ENCODE measurements around the gene COL2A1.
"Not testable (repeated sequence)": the region's sequence is repeated elsewhere in the genome, so short reads cannot be mapped to it uniquely, and the experiment has no call there.

The COL2A1 gene

DNA sequence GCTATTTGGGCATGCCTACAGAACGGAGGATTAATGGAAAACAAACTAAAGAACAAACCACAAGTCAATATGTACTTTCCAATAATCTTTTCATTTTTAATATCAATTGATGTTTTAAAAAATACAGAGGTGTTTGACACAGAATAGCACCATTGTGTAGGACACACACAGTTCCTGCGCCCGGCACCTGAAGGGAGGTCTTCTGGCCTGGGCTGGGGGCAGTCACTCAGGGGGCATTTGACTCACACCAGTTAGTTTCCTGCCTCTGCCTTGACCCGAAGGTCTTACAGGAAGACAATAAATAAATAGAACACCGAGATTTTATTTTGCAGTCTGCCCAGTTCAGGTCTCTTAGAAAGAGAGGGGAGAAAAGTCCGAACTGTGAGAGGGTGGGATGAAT, 31.4 kb downstream of the COL2A1 start:
- H3K27ac Mint-ChIP-seq = no peak overlapping the region
- H3K4me3 Mint-ChIP-seq = no peak overlapping the region
- H3K27me3 Mint-ChIP-seq (ENCODE audit: low read depth) = peaks cover 5% of the 10 kb centered on the region
- H3K9me3 Mint-ChIP-seq = no peaks in the 10 kb centered on the region
- H3K4me1 Mint-ChIP-seq (ENCODE audit: low read depth) = no peaks in the 10 kb centered on the region
- peaks cover 9% of the 10 kb centered on the region for H3K36me3 Mint-ChIP-seq (ENCODE audit: low read depth)

DNA sequence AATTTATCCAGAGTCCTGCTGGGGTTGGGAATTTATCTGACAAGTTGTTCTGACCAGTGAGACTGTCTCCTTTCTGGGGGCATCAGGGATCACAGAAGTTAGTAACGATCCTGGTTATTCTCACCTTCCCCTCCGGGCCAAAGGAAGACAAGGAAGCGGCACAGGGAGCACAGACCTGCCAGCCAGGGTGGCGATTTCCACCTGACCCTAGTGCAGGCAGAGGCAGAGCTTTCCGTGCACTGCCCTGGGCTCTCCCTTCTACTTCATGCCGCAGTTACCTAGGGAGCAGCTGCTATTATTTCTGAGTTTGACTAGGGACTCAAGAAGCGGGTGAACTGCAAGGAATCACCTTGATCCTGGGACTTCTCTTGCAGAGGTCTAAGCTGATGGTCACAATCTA, 33.4 kb downstream of the COL2A1 start:
- Mint-ChIP-seq H3K4me1 (ENCODE audit: low read depth) (peaks cover 13% of the 10 kb centered on the region), H3K4me3 (no peak overlapping the region), H3K27me3 (ENCODE audit: low read depth) (no peaks in the 10 kb centered on the region), H3K9me3 (no peaks in the 10 kb centered on the region), H3K27ac (no peak overlapping the region), H3K36me3 (ENCODE audit: low read depth) (peaks cover 26% of the 10 kb centered on the region)

DNA sequence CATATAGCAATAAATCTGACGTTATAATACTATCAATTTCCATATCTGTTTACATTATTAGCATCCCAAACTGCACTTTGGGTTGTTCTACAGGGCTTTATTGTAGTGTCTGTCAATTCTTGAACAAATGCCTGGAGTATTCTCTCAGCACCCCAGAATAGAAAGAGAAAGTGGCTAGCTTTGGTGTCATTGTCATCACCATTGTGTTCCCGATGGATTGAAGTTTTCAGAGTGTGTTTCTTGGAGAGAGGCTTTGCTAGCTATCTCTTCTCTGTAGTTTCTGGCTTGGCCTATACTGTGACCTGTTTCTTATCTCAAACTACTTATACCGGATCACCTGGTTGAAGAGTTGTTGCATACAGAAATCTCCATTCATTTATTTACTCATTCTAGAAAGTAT, 34.4 kb downstream of the COL2A1 start:
- H3K27ac Mint-ChIP-seq = no peak overlapping the region
- H3K9me3 Mint-ChIP-seq = no peaks in the 10 kb centered on the region
- H3K36me3 Mint-ChIP-seq (ENCODE audit: low read depth) = peaks cover 32% of the 10 kb centered on the region
- H3K4me3 Mint-ChIP-seq = no peak overlapping the region
- H3K27me3 Mint-ChIP-seq (ENCODE audit: low read depth) = no peaks in the 10 kb centered on the region
- peaks cover 22% of the 10 kb centered on the region for H3K4me1 Mint-ChIP-seq (ENCODE audit: low read depth)

DNA sequence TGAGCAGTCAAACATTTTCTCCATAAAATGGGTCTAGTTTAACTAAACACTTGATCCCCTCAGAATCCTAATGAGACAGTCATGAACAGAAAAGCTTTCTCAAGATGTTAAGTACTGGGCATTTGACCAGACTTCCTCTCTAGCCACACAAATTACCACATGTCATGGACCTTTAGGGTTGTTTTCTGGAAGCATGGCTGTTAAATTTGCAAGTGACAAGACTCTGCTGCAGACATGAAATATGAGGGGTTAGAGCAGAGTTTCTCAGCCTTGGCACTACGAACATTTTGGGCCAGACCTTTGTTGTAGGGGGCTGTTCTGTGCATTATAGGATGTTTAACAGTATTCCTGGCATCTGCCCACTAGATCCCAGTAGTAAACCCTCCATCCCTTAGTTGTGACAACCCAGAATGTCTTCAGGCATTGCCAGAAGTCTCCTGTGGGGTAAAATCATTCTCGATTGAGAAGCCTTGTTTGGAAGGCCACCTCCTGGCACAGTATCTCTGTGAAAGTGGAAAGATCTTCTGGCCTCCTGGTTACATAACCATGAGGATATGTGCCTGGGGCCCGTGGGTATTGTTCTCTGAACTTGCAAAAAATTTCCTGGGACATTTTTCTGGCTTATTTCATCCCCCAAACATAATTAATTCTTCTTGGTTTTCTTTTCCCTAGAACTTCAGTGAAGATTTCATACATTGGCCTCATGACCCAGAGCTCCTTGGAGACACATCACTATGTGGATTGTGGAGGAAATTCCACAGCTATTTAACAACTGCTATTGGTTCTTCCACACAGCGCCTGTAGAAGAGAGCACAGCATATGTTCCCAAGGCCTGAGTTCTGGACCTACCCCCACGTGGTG, 36.6 kb downstream of the COL2A1 start:
- Mint-ChIP-seq H3K4me1 (ENCODE audit: low read depth) (peaks cover 38% of the 10 kb centered on the region), H3K27me3 (ENCODE audit: low read depth) (peaks cover 5% of the 10 kb centered on the region), H3K4me3 (no peak overlapping the region), H3K9me3 (no peaks in the 10 kb centered on the region), H3K36me3 (ENCODE audit: low read depth) (peaks cover 41% of the 10 kb centered on the region), H3K27ac (no peak overlapping the region)

DNA sequence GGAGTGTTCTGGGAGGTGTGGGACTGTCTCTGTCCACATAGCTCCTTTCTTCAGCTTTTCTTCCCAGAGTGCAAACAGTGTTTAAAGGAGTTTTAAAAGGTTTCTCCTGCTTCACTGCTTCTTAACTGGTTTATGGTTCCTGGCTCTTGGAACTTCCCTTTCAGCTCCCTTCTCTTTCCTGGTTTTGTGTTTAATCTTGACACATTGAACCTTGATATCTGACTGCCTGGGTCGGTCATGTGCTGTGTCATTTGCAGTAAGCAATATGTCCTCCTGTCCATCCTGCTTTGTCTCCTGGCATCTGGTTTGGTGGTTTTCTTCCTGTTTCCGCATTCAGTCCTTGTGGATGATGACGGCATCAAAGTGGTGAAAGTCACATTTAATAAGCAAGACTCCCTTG, 38.7 kb downstream of the COL2A1 start:
- H3K4me3 Mint-ChIP-seq = peak overlapping the region; percentile 11
- peaks cover 38% of the 10 kb centered on the region for H3K4me1 Mint-ChIP-seq (ENCODE audit: low read depth)
- H3K27me3 Mint-ChIP-seq (ENCODE audit: low read depth) = peaks cover 24% of the 10 kb centered on the region
- no peaks in the 10 kb centered on the region for H3K9me3 Mint-ChIP-seq
- no peak overlapping the region for H3K27ac Mint-ChIP-seq
- peaks cover 38% of the 10 kb centered on the region for H3K36me3 Mint-ChIP-seq (ENCODE audit: low read depth)

DNA sequence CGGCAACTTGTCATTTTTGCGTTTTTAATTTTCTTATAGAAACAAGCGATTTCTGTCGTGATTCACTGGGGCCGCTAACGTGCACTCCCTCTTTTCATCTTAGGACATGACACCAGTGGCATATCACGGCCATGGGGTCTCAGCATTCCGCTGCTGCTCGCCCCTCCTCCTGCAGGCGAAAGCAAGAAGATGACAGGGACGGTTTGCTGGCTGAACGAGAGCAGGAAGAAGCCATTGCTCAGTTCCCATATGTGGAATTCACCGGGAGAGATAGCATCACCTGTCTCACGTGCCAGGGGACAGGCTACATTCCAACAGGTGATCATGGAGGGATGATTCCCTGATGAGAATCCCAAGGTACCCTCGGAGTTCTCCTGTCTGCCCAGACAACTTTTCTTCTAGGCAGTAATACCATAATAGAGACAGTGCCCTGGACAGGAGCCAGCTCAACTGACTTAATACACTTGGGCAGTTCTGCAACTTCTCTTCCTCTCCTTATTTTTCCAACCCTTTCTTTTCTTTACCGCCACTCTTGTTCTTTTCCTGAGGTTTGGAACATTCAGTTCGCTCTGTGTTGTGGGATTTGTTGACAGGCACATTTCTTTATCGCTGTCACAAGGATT, 40.1 kb downstream of the COL2A1 start:
- Mint-ChIP-seq H3K9me3 (peaks cover 6% of the 10 kb centered on the region), H3K4me3 (peak overlapping the region; percentile 99), H3K4me1 (ENCODE audit: low read depth) (peaks cover 38% of the 10 kb centered on the region), H3K36me3 (ENCODE audit: low read depth) (peaks cover 38% of the 10 kb centered on the region), H3K27me3 (ENCODE audit: low read depth) (peaks cover 38% of the 10 kb centered on the region), H3K27ac (peak overlapping the region; percentile 47)

DNA sequence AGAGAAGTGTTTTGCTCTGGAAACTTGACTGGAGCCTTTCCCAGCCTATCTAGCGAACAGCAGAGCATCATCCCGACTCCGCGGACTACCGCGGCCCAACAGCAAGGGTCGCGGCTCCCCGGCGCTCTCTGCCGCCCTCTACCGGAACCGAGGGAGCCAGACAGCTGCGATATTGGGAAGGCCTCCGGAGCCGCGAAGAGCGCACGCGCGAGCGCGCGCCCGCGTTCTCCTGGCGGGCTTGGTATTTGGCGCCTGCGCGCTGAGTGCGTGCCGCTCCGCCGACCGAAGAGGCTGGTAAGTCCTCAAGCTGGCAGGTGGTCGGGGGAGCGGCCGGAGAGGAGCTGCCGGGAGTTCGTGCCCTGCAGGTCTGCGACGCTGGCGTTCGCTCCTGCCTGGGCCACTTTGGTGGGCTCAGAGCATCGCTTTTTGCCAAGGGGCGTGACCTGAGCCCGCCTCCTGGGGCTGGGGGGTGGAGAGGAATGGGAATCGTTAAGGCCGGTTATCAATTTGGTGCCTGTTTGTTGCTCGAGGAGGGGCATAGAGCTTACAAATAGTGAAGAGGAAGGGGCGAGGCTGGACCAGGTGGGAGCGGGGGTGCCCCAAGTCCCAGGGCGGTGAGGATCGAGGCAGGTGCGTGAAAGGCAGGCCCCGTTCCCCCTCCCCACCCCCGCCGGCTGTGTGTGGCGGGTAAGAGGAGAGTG, 40.8 kb downstream of the COL2A1 start, which contains the start of gene TMEM106C:
TSS of gene TMEM106C (plus strand) at position 257 of the 701 bp plus-strand sequence. CDS start 641 bp downstream, outside the sequence.
- H3K27me3 Mint-ChIP-seq (ENCODE audit: low read depth) = peaks cover 38% of the 10 kb centered on the region
- H3K27ac Mint-ChIP-seq = peak within 1 kb of the TSS; percentile 84
- peak within 1 kb of the TSS; percentile 99 for H3K4me3 Mint-ChIP-seq

DNA sequence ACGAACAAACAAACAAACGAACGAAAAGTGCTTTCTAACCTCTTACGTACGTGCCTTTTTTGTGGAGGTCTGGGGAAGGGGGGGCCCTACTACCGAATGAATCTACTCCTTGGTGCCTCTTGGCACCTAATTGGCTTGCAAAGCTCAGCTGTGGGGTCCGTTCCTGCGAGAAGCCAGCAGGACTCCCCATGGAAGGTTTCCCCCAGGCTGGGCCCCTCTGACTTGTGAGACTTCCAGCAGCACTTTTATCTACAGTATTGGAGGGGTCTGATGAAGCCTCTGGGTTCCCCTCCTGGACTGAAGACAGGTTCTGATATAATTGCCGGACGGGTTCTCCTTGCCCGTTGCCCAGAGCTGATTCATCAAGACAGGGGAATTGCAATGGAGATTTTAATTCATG, 42.1 kb downstream of the COL2A1 start:
- Mint-ChIP-seq H3K4me1 (ENCODE audit: low read depth) (peaks cover 36% of the 10 kb centered on the region), H3K9me3 (peaks cover 15% of the 10 kb centered on the region), H3K27ac (no peak overlapping the region), H3K36me3 (ENCODE audit: low read depth) (peaks cover 29% of the 10 kb centered on the region), H3K27me3 (ENCODE audit: low read depth) (peaks cover 38% of the 10 kb centered on the region), H3K4me3 (no peak overlapping the region)

More for the DNA sequence above, 40.8 kb downstream of the COL2A1 start, which contains the start of gene TMEM106C:
- Mint-ChIP-seq H3K9me3 (peaks cover 9% of the 10 kb centered on the region), H3K36me3 (ENCODE audit: low read depth) (peaks cover 33% of the 10 kb centered on the region), H3K4me1 (ENCODE audit: low read depth) (peaks cover 38% of the 10 kb centered on the region)

DNA sequence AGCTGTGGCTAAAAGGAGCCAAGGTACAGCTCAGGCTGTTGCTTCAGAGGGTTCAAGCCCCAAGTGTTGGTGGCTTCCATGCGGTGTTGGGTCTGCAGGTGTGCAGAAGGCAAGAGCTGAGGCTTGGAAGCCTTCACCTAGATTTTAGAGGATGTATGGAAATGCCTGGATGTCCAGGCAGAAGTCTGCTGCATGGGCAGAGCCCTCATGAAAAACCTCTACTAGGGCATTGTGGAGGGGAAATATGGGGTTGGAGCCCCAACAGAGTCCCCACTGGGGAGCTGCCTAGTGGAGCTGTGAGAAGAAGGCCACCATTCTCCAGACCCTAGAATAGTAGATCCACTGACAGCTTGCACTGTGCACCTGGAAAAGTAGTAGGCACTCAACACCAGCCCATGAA, 46.6 kb downstream of the COL2A1 start:
- not testable (repeated sequence) for H3K36me3 Mint-ChIP-seq (ENCODE audit: low read depth); H3K4me1 Mint-ChIP-seq (ENCODE audit: low read depth); H3K27ac Mint-ChIP-seq; H3K4me3 Mint-ChIP-seq
- Mint-ChIP-seq H3K27me3 (ENCODE audit: low read depth) (peaks cover 59% of the 10 kb centered on the region), H3K9me3 (peaks cover 15% of the 10 kb centered on the region)

DNA sequence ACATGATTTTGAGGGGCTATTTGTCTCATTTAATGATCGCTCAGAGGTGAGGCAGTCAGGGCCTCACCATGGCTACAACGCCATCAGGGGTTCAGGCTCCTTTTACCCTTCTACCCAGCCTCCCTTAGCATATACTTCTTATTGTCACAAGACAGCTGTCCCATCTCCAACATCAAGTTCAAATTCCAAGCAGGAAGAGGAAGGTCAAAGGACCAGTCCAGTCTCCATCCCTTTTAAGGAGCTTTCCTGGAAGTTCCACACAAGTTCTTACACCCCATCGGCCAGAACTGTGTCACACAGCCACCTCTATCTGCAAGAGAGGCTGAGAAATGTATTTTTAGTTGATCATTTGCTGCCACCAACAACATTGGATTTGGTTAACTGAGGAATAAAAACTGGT, 49.2 kb downstream of the COL2A1 start:
- Mint-ChIP-seq H3K36me3 (ENCODE audit: low read depth) (peaks cover 2% of the 10 kb centered on the region), H3K27me3 (ENCODE audit: low read depth) (peaks cover 36% of the 10 kb centered on the region), H3K9me3 (peaks cover 15% of the 10 kb centered on the region), H3K4me1 (ENCODE audit: low read depth) (peaks cover 4% of the 10 kb centered on the region), H3K27ac (no peak overlapping the region), H3K4me3 (no peak overlapping the region)

DNA sequence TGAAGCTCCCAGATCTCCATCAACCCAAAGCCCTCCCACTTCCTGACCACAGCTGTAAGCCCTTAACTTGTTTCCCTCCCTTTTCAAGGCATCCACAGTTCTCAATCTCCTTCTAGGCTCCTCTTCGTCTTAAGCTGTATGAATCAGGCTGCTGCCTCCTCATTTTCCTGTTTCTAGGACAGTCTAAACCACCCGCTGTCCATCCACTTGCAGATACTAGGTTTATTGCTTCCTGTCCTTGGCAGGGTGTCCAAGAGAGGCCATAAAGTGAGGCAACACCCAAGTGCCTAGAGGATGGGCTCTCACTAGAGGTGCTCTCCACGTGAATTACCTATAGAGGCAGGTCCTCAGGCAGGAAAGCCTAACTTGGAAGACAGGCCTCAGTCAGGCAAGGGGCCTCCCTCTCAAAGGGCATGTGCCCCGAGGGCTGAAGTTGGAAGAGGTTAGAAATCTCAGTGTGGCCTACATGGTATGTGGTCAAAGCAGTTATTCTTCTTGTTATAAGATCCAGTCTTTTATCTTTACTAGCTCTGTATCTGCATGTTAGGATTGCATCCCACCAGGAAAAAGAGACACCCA, 49.7 kb downstream of the COL2A1 start:
- H3K4me3 Mint-ChIP-seq = no peak overlapping the region
- H3K4me1 Mint-ChIP-seq (ENCODE audit: low read depth) = peaks cover 6% of the 10 kb centered on the region
- H3K27ac Mint-ChIP-seq = no peak overlapping the region
- H3K27me3 Mint-ChIP-seq (ENCODE audit: low read depth) = peaks cover 31% of the 10 kb centered on the region
- peaks cover 2% of the 10 kb centered on the region for H3K36me3 Mint-ChIP-seq (ENCODE audit: low read depth)
- H3K9me3 Mint-ChIP-seq = peaks cover 12% of the 10 kb centered on the region

DNA sequence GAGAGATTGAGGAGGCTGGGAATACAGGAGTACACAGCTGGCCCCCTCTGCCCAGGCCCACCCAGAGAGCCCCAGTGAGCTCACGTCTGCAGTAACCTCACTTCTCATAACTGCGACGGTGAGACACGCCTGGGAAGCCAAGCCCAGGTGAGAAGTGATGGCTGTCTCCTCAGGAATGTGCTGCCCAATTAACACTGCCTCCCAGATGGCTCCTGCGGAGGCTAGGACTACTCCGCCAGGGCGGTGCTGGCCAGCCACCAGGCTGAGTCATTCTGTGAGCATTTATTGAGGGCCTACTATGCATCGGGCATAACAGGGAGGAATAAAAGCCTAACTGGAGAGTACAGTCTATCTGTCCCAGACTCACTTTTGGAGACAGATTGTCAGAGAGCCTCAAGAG, 50.2 kb downstream of the COL2A1 start:
- H3K4me1 Mint-ChIP-seq (ENCODE audit: low read depth) = peaks cover 9% of the 10 kb centered on the region

DNA sequence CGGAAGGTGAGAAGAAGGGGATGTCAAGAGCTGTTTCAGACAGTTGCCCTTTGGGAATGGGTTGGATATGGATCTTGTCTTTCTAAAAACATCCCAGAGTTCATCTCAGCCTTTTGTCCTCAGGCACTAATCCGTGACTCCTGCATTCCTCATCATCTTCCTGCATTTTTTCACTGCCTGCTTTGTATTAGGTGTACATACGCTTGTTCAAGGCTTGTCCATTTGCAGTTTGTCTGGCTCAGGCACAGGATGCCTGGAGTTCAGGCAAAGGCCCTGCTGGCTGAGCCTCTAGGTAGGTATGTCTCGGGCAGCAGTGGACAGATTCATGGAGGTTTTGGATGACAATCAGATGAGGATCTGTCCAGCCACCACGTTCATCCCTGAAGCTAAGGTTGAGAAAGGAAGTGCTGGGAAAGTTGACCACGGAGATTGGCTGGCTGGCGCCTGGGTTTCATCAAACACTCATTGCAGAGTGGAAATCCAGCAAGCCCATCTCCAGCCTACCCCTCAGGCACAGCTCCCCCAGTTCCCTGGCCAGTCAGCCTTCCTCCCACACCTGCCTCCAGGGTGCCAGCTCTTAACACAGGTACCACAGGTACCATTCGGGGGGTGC, 53.3 kb downstream of the COL2A1 start:
- H3K4me3 Mint-ChIP-seq = no peak overlapping the region
- H3K36me3 Mint-ChIP-seq (ENCODE audit: low read depth) = no peaks in the 10 kb centered on the region
- peaks cover 9% of the 10 kb centered on the region for H3K4me1 Mint-ChIP-seq (ENCODE audit: low read depth)

More for the DNA sequence above, 50.2 kb downstream of the COL2A1 start:
- peaks cover 8% of the 10 kb centered on the region for H3K9me3 Mint-ChIP-seq
- H3K27ac Mint-ChIP-seq = no peak overlapping the region
- peaks cover 27% of the 10 kb centered on the region for H3K27me3 Mint-ChIP-seq (ENCODE audit: low read depth)
- no peak overlapping the region for H3K4me3 Mint-ChIP-seq
- peaks cover 2% of the 10 kb centered on the region for H3K36me3 Mint-ChIP-seq (ENCODE audit: low read depth)

More for the DNA sequence above, 53.3 kb downstream of the COL2A1 start:
- H3K27ac Mint-ChIP-seq = no peak overlapping the region
- no peaks in the 10 kb centered on the region for H3K9me3 Mint-ChIP-seq
- peaks cover 20% of the 10 kb centered on the region for H3K27me3 Mint-ChIP-seq (ENCODE audit: low read depth)

Measured in T-helper 1 cell treated with Interleukin-12 subunit alpha and Interleukin-12 subunit beta and Interleukin-4 antibody, amounts not matched to agents 30 μg/mL and 1 μg/mL, for 36 hours (primary cell).